Liver (tissue), 9 donors: ENCODE results near the gene PDE10A. TPM values are rescaled to one million over a fixed set of nuclear protein-coding genes. Genes with fewer than 3 reads are reported as not detected.

ENCODE experiments used
- DNase-seq: peaks from one replicate; pipeline ENCODE4 v3.0.0-alpha.2; 2017; ENCODE audit warnings: low spot score
- H3K27ac ChIP-seq, 2 donors: one replicate each; pipeline ENCODE4 v1.7.0; 2013; ENCODE audit warnings: inconsistent platforms in 2 of 2, low read length in 2 of 2, control low read depth in 1 of 2, low read depth in 1 of 2, mild to moderate bottlenecking in 1 of 2
- H3K27me3 ChIP-seq, 4 donors: one replicate each; pipeline versions ENCODE4 v1.6.1 to v1.7.0; 2013; ENCODE audit warnings: low read length in 3 of 4, inconsistent platforms in 1 of 4, mild to moderate bottlenecking in 1 of 4, moderate library complexity in 1 of 4; ENCODE audit not compliant: control insufficient read depth in 4 of 4, insufficient read depth in 4 of 4
- H3K36me3 ChIP-seq, 4 donors: one replicate each; pipeline versions ENCODE4 v1.6.1 to v1.7.0; 2013; ENCODE audit warnings: low read length in 3 of 4, mild to moderate bottlenecking in 3 of 4, low read depth in 1 of 4, moderate library complexity in 1 of 4; ENCODE audit not compliant: control insufficient read depth in 4 of 4, insufficient read depth in 3 of 4
- H3K4me1 ChIP-seq, 4 donors: one replicate each; pipeline versions ENCODE4 v1.6.1 to v1.7.0; 2013; ENCODE audit warnings: low read length in 3 of 4, mild to moderate bottlenecking in 3 of 4, moderate library complexity in 1 of 4; ENCODE audit not compliant: control insufficient read depth in 4 of 4, insufficient read depth in 4 of 4
- H3K4me3 ChIP-seq, 3 donors: one replicate each; pipeline versions ENCODE4 v1.6.1 to v1.7.0; 2013; ENCODE audit warnings: low read length in 3 of 3, control low read depth in 1 of 3, low read depth in 1 of 3, mild to moderate bottlenecking in 1 of 3
- H3K9ac ChIP-seq, 2 donors: one replicate each; pipeline ENCODE4 v1.7.0; 2013; ENCODE audit warnings: low read length in 2 of 2, mild to moderate bottlenecking in 2 of 2, moderate library complexity in 2 of 2, control low read depth in 1 of 2, low read depth in 1 of 2
- H3K9me3 ChIP-seq, 4 donors: one replicate each; pipeline versions ENCODE4 v1.6.1 to v1.7.0; 2013; ENCODE audit warnings: low read length in 3 of 4; ENCODE audit not compliant: control insufficient read depth in 4 of 4
- EGR1 ChIP-seq, 2 donors: IDR thresholded peaks; 2 replicates each; pipeline ENCODE4 v1.6.1; 2016 to 2018; ENCODE audit warnings: antibody characterized with exemption in 2 of 2, low read depth in 2 of 2
- FOXA1 ChIP-seq: IDR thresholded peaks from 2 replicates; pipeline ENCODE4 v1.6.1; 2016; ENCODE audit warnings: antibody characterized with exemption
- FOXA2 ChIP-seq: IDR thresholded peaks from 2 replicates; pipeline ENCODE4 v1.6.1; 2016; ENCODE audit warnings: antibody characterized with exemption
- HNF4A ChIP-seq, 2 donors: conservative IDR thresholded peaks; 2 replicates each; pipeline ENCODE4 v1.6.1; 2016; ENCODE audit warnings: antibody characterized with exemption in 2 of 2, mild to moderate bottlenecking in 2 of 2
- HNF4G ChIP-seq: IDR thresholded peaks from 2 replicates; pipeline ENCODE4 v1.6.1; 2016; ENCODE audit warnings: antibody characterized with exemption
- JUND ChIP-seq, 2 donors: IDR thresholded peaks; 2 replicates each; pipeline ENCODE4 v1.6.1; 2016; ENCODE audit warnings: antibody characterized with exemption in 2 of 2
- NR2F2 ChIP-seq: IDR thresholded peaks from 2 replicates; pipeline ENCODE4 v1.6.1; 2016; ENCODE audit warnings: antibody characterized with exemption
- RAD21 ChIP-seq, 2 donors: IDR thresholded peaks; 2 replicates each; pipeline ENCODE4 v1.6.1; 2016; ENCODE audit warnings: antibody characterized with exemption in 2 of 2, mild to moderate bottlenecking in 2 of 2
- RXRA ChIP-seq, 2 donors: IDR thresholded peaks; 2 replicates each; pipeline ENCODE4 v1.6.1; 2017 to 2018; ENCODE audit warnings: antibody characterized with exemption in 2 of 2, mild to moderate bottlenecking in 1 of 2
- SP1 ChIP-seq: IDR thresholded peaks from 2 replicates; pipeline ENCODE4 v1.6.1; 2018; ENCODE audit warnings: antibody characterized with exemption, mild to moderate bottlenecking
- TAF1 ChIP-seq: conservative IDR thresholded peaks from 2 replicates; pipeline ENCODE4 v1.6.1; 2016; ENCODE audit warnings: antibody characterized with exemption, mild to moderate bottlenecking
- WGBS: extraction: QIAGEN DNeasy Blood & Tissue Kit; methylation state at CpG from one replicate; pipeline ENCODE4 v1.1.7; 2013; 5-methylcytosine and 5-hydroxymethylcytosine counted together
- polyA plus RNA-seq, 2 donors: library from polyadenylated mRNA; stranded (reverse) in 1 of 2; unstranded in 1 of 2; fragments of 200-250 nt in 1 of 2; fragments of >200 nt in 1 of 2; fragmentation: Nextera tagmentation in 1 of 2; extraction: Ambion mirVana in 1 of 2; gene quantifications; one replicate each; pipeline versions ENCODE4 v1.2.1 to v1.2.3, GENCODE V29; 2013 to 2015
- total RNA-seq, 2 donors: library from RNA; depleted of rRNA; stranded (reverse); fragments of >200 nt; gene quantifications; one replicate each; pipeline ENCODE4 v1.2.3, GENCODE V29; 2014
- TF ChIP-seq, protein P1 (sequence below): fragments of 150-350 bp; IDR thresholded peaks from 2 replicates; pipeline ENCODE4 v1.5.1; 2017; ENCODE audit warnings: improper control_type of control experiment, low read depth, low read length; ENCODE audit not compliant: missing input control
- TF ChIP-seq, protein P2 (sequence below): IDR thresholded peaks from 2 replicates; pipeline ENCODE4 v1.6.1; 2016; ENCODE audit warnings: antibody characterized with exemption, mild to moderate bottlenecking
- TF ChIP-seq, protein P3 (sequence below): IDR thresholded peaks from 2 replicates; pipeline ENCODE4 v1.6.1; 2016; ENCODE audit warnings: antibody characterized with exemption
- TF ChIP-seq, protein P4 (sequence below): IDR thresholded peaks from 2 replicates; pipeline ENCODE4 v1.6.1; 2016; ENCODE audit warnings: antibody characterized with exemption
- donor health status: healthy.
- donor health status: healthy.
- donor health status: healthy.
- donor health status: healthy.
- donor health status: healthy.

Gene PDE10A
- total and polyA plus RNA-seq, 4 donors = 0.20 to 1.7 (median 0.47) TPM

DNA sequence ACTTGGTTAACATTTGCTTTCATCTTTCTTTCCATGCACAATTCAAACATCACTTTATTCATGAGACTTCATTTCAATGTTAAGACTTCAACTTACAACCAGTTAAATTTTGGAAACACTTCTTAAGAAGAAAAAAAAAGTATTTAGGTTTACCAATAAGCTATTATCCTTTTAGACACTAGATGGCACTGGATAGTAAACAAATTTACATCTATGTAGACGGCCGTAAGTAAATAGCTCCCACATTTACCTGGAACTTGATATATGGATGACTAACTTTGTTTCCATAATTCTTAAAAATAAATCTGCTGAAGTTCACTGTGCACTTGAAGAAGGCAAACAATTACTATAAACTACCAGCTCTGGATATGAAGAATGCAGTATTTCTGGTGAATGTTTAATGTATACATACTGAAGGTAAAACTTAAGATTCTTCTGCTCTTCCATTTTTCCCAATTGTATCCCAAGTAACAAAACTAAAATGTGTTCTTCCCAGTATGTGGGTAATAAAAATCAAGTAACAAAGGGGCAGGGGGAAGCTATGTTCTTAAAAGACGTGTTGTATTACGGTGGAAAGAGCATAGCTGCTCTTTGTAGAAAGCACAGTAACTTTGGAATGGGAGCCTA is 223.0 kb downstream of the PDE10A start:
- TF ChIP-seq HNF4A (conservative IDR thresholded peaks at IDR 0.05) = no peak
- TF ChIP-seq EGR1 (IDR thresholded peaks at IDR 0.05; ENCODE audit: low read depth in 2 of 2) = no peak
- TF ChIP-seq, protein P1, sequence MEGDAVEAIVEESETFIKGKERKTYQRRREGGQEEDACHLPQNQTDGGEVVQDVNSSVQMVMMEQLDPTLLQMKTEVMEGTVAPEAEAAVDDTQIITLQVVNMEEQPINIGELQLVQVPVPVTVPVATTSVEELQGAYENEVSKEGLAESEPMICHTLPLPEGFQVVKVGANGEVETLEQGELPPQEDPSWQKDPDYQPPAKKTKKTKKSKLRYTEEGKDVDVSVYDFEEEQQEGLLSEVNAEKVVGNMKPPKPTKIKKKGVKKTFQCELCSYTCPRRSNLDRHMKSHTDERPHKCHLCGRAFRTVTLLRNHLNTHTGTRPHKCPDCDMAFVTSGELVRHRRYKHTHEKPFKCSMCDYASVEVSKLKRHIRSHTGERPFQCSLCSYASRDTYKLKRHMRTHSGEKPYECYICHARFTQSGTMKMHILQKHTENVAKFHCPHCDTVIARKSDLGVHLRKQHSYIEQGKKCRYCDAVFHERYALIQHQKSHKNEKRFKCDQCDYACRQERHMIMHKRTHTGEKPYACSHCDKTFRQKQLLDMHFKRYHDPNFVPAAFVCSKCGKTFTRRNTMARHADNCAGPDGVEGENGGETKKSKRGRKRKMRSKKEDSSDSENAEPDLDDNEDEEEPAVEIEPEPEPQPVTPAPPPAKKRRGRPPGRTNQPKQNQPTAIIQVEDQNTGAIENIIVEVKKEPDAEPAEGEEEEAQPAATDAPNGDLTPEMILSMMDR = peak; percentile 45
- no peak for TF ChIP-seq SP1
- TF ChIP-seq, protein P2, sequence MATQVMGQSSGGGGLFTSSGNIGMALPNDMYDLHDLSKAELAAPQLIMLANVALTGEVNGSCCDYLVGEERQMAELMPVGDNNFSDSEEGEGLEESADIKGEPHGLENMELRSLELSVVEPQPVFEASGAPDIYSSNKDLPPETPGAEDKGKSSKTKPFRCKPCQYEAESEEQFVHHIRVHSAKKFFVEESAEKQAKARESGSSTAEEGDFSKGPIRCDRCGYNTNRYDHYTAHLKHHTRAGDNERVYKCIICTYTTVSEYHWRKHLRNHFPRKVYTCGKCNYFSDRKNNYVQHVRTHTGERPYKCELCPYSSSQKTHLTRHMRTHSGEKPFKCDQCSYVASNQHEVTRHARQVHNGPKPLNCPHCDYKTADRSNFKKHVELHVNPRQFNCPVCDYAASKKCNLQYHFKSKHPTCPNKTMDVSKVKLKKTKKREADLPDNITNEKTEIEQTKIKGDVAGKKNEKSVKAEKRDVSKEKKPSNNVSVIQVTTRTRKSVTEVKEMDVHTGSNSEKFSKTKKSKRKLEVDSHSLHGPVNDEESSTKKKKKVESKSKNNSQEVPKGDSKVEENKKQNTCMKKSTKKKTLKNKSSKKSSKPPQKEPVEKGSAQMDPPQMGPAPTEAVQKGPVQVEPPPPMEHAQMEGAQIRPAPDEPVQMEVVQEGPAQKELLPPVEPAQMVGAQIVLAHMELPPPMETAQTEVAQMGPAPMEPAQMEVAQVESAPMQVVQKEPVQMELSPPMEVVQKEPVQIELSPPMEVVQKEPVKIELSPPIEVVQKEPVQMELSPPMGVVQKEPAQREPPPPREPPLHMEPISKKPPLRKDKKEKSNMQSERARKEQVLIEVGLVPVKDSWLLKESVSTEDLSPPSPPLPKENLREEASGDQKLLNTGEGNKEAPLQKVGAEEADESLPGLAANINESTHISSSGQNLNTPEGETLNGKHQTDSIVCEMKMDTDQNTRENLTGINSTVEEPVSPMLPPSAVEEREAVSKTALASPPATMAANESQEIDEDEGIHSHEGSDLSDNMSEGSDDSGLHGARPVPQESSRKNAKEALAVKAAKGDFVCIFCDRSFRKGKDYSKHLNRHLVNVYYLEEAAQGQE = no peak
- TF ChIP-seq RAD21 (IDR thresholded peaks at IDR 0.05) = peak; percentile 78 to 79
- no peak for TF ChIP-seq FOXA2
- TF ChIP-seq JUND (IDR thresholded peaks at IDR 0.05) = no peak
- TF ChIP-seq, protein P3, sequence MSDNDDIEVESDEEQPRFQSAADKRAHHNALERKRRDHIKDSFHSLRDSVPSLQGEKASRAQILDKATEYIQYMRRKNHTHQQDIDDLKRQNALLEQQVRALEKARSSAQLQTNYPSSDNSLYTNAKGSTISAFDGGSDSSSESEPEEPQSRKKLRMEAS = no peak
- TF ChIP-seq TAF1 = no peak
- no peak for TF ChIP-seq NR2F2
- no peak for TF ChIP-seq RXRA (IDR thresholded peaks at IDR 0.05)
- no peak overlapping the region for H3K27ac ChIP-seq
- no peaks in the 10 kb centered on the region for H3K36me3 ChIP-seq
- no peak for DNase-seq
- 42% methylated on average over 4 of the region's 4 CpGs for WGBS
- H3K4me3 ChIP-seq = no peak overlapping the region
- no peak overlapping the region for H3K9ac ChIP-seq
- no peaks in the 10 kb centered on the region for H3K27me3 ChIP-seq
- peaks cover 0 to 6% (median 1%) of the 10 kb centered on the region in 4 donors for H3K9me3 ChIP-seq
- no peaks in the 10 kb centered on the region for H3K4me1 ChIP-seq

DNA sequence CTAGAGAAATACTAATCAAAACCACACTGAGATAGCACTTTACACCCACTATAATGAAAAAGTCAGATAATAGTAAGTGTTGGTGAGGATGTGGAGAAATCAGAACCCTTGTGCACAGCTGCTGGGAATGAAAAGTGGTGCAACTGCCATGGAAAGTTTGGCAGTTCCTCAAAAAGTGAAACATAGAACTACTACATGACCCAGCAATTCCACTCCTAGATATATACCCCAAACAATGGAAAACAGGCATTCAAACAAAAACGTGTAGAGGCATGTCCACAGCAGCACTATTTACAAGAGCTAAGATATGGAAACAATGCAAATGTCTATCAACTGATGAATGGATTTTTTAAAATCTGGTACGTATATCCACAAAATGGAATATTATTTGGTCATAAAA is 236.1 kb downstream of the PDE10A start:
- no peaks in the 10 kb centered on the region for H3K4me1 ChIP-seq
- no peak overlapping the region for H3K9ac ChIP-seq
- no peaks in the 10 kb centered on the region for H3K36me3 ChIP-seq
- TF ChIP-seq, protein P2 = no peak
- TF ChIP-seq HNF4G (no peak), RAD21 (IDR thresholded peaks at IDR 0.05) (no peak), JUND (IDR thresholded peaks at IDR 0.05) (no peak), EGR1 (IDR thresholded peaks at IDR 0.05; ENCODE audit: low read depth in 2 of 2) (no peak), FOXA2 (no peak), FOXA1 (no peak), TAF1 (no peak)
- TF ChIP-seq, protein P4, sequence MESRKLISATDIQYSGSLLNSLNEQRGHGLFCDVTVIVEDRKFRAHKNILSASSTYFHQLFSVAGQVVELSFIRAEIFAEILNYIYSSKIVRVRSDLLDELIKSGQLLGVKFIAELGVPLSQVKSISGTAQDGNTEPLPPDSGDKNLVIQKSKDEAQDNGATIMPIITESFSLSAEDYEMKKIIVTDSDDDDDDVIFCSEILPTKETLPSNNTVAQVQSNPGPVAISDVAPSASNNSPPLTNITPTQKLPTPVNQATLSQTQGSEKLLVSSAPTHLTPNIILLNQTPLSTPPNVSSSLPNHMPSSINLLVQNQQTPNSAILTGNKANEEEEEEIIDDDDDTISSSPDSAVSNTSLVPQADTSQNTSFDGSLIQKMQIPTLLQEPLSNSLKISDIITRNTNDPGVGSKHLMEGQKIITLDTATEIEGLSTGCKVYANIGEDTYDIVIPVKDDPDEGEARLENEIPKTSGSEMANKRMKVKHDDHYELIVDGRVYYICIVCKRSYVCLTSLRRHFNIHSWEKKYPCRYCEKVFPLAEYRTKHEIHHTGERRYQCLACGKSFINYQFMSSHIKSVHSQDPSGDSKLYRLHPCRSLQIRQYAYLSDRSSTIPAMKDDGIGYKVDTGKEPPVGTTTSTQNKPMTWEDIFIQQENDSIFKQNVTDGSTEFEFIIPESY = no peak
- TF ChIP-seq, protein P1 = no peak
- DNase-seq = no peak
- H3K4me3 ChIP-seq = no peak overlapping the region
- 74% methylated on average over 2 of the region's 2 CpGs for WGBS
- peaks cover 0 to 2% (median 0%) of the 10 kb centered on the region in 4 donors for H3K27me3 ChIP-seq
- no peak overlapping the region for H3K27ac ChIP-seq
- no peaks in the 10 kb centered on the region for H3K9me3 ChIP-seq
